K562 (cell line): Measurements from ENCODE around the gene WWOX.

ENCODE experiments used
- CBX3 ChIP-seq, 2 experiments: IDR thresholded peaks; 1 replicate in 1 of 2; 2 replicates in 1 of 2; pipeline ENCODE4 v1.6.1; 2012; ENCODE audit warnings: inconsistent platforms in 2 of 2, low read length in 2 of 2, borderline replicate concordance in 1 of 2, control low read depth in 1 of 2
- CHD2 ChIP-seq: IDR thresholded peaks from 2 replicates; pipeline ENCODE4 v1.6.1; 2011; ENCODE audit warnings: low read depth, low read length
- GABPA ChIP-seq: fragments of 200-800 bp; sonication (Bioruptor generic); conservative IDR thresholded peaks from 2 replicates; pipeline ENCODE4 v1.6.1; 2016; ENCODE audit warnings: low read depth, missing genetic modification characterization, missing compliant biosample characterization
- NFE2L1 ChIP-seq: fragments of 450-650 bp; IDR thresholded peaks from 2 replicates; pipeline ENCODE4 v1.6.1; 2016; ENCODE audit warnings: missing genetic modification characterization, low read depth, mild to moderate bottlenecking, missing compliant biosample characterization, moderate library complexity, borderline replicate concordance
- PCBP2 ChIP-seq: fragments of 200-400 bp; formaldehyde crosslinking; IDR thresholded peaks from 2 replicates; pipeline ENCODE4 v1.6.1; 2018; ENCODE audit warnings: low read length, low read depth, mild to moderate bottlenecking, moderate library complexity; ENCODE audit not compliant: poor library complexity, severe bottlenecking
- SPI1 ChIP-seq: IDR thresholded peaks from 2 replicates; pipeline ENCODE4 v1.6.1; 2011; ENCODE audit warnings: low read depth, low read length, control low read depth, borderline replicate concordance
- TEAD4 ChIP-seq, 2 experiments: sonication (generic) in 1 of 2; formaldehyde crosslinking in 1 of 2; IDR thresholded peaks; 2 replicates each; pipeline versions ENCODE4 v1.6.1 to v1.8.0; 2012 to 2022; ENCODE audit warnings: borderline replicate concordance in 1 of 2, inconsistent platforms in 1 of 2, low read length in 1 of 2, mild to moderate bottlenecking in 1 of 2, missing genetic modification reagents in 1 of 2
- U2AF2 ChIP-seq: fragments of 200-400 bp; formaldehyde crosslinking; optimal IDR thresholded peaks from 2 replicates; pipeline ENCODE3; 2017; ENCODE audit warnings: low read depth, mild to moderate bottlenecking, low read length
- ZNF253 ChIP-seq: fragments of 250-450 bp; sonication (Bioruptor Pico); conservative IDR thresholded peaks from 2 replicates; pipeline ENCODE4 v1.6.1; 2021; ENCODE audit warnings: mild to moderate bottlenecking
- TF ChIP-seq, protein P1 (sequence below): fragments of 250-450 bp; sonication (Bioruptor Pico); IDR thresholded peaks from 2 replicates; pipeline ENCODE4 v1.5.0; 2021

DNA sequence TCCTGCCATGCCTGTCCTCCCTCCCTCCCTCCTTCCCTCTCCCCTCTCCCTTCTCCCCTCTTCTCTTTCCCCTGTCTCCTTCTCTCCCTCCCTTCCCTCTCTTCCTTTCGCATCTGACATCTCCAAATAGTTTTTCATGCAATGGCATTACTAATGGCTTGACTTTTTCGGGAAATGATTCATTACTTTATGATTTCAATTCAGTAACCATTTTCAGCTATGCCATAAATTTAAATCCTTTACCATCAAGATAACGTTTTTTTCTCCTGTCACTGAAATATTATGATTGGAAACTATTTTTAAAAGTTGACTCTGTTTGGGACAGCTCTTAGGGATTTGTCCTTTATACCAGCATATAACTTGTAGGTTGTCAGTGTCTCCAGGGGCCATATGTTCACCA lies 201.0 kb downstream of the WWOX start:
- no peak for TF ChIP-seq U2AF2
- TF ChIP-seq CHD2 = no peak
- TF ChIP-seq TEAD4 (IDR thresholded peaks at IDR 0.05; ENCODE audit: low read length) = no peak
- no peak for TF ChIP-seq TEAD4 (CRISPR knock-in tag; IDR thresholded peaks at IDR 0.05; ENCODE audit: borderline replicate concordance)
- TF ChIP-seq NFE2L1 (tag) = no peak
- TF ChIP-seq, protein P1, sequence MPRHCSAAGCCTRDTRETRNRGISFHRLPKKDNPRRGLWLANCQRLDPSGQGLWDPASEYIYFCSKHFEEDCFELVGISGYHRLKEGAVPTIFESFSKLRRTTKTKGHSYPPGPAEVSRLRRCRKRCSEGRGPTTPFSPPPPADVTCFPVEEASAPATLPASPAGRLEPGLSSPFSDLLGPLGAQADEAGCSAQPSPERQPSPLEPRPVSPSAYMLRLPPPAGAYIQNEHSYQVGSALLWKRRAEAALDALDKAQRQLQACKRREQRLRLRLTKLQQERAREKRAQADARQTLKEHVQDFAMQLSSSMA (CRISPR knock-in tag) = no peak
- no peak for TF ChIP-seq CBX3 (IDR thresholded peaks at IDR 0.05; ENCODE audit: borderline replicate concordance in 1 of 2, low read length in 2 of 2)
- no peak for TF ChIP-seq PCBP2
- TF ChIP-seq ZNF253 (CRISPR knock-in tag) = no peak
- TF ChIP-seq SPI1 = no peak
- TF ChIP-seq GABPA (tag) = no peak
